ENCODE measurements around the gene MST1. TPM values are rescaled to one million over a fixed set of nuclear protein-coding genes. Genes with fewer than 3 reads are reported as not detected.

Gene MST1
- total and polyA plus RNA-seq, 2 of the 8 experiments (the other 6 are each of a cell fraction or from before 2014, with no cell fraction given) = 6.2 to 9.5 TPM

DNA sequence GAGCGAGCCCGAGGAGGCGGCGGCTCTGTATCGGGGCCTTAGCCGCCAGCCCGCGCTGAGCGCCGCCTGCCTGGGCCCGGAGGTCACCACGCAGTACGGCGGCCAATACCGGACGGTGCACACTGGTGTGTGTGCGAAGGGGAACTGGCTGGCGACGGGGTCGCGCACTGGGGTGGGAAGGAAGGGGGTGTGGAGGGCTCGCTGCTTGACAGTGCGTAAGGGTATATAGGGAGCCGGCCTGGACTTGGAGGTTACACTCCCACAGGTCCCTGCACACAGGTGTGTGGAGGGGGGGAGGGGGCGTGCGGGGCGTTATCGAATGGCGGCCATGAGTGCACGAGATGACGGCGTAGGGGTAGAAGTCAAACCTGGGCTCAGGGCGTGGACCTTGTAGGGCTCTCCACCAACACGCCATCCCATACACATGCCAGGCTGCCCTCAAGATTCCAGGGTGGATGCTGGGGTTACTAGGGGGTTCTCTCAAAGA, 14.7 kb downstream of the MST1 start (continued):
- TF ChIP-seq EGR1 (IDR thresholded peaks at IDR 0.05; ENCODE audit: borderline replicate concordance, low read depth, low read length) (no peak), POU5F1 (IDR thresholded peaks at IDR 0.05; ENCODE audit: low read depth, low read length) (no peak), ZNF274 (IDR thresholded peaks at IDR 0.05; ENCODE audit: borderline replicate concordance, extremely low read depth, low read length) (no peak), FOSL1 (IDR thresholded peaks at IDR 0.05; ENCODE audit: insufficient read depth, low read depth, low read length) (no peak), SRF (IDR thresholded peaks at IDR 0.05; ENCODE audit: low read depth, low read length) (no peak), BCL11A (IDR thresholded peaks at IDR 0.05; ENCODE audit: low read depth in 2 of 2, low read length in 2 of 2) (no peak), RAD21 (IDR thresholded peaks at IDR 0.05 in 1 of 2, conservative IDR thresholded peaks at IDR 0.05 in 1 of 2; ENCODE audit: low read depth in 2 of 2, low read length in 2 of 2) (no peak), RXRA (IDR thresholded peaks at IDR 0.05; ENCODE audit: insufficient read depth, low read depth, low read length) (no peak)
- TF ChIP-seq, protein P1, sequence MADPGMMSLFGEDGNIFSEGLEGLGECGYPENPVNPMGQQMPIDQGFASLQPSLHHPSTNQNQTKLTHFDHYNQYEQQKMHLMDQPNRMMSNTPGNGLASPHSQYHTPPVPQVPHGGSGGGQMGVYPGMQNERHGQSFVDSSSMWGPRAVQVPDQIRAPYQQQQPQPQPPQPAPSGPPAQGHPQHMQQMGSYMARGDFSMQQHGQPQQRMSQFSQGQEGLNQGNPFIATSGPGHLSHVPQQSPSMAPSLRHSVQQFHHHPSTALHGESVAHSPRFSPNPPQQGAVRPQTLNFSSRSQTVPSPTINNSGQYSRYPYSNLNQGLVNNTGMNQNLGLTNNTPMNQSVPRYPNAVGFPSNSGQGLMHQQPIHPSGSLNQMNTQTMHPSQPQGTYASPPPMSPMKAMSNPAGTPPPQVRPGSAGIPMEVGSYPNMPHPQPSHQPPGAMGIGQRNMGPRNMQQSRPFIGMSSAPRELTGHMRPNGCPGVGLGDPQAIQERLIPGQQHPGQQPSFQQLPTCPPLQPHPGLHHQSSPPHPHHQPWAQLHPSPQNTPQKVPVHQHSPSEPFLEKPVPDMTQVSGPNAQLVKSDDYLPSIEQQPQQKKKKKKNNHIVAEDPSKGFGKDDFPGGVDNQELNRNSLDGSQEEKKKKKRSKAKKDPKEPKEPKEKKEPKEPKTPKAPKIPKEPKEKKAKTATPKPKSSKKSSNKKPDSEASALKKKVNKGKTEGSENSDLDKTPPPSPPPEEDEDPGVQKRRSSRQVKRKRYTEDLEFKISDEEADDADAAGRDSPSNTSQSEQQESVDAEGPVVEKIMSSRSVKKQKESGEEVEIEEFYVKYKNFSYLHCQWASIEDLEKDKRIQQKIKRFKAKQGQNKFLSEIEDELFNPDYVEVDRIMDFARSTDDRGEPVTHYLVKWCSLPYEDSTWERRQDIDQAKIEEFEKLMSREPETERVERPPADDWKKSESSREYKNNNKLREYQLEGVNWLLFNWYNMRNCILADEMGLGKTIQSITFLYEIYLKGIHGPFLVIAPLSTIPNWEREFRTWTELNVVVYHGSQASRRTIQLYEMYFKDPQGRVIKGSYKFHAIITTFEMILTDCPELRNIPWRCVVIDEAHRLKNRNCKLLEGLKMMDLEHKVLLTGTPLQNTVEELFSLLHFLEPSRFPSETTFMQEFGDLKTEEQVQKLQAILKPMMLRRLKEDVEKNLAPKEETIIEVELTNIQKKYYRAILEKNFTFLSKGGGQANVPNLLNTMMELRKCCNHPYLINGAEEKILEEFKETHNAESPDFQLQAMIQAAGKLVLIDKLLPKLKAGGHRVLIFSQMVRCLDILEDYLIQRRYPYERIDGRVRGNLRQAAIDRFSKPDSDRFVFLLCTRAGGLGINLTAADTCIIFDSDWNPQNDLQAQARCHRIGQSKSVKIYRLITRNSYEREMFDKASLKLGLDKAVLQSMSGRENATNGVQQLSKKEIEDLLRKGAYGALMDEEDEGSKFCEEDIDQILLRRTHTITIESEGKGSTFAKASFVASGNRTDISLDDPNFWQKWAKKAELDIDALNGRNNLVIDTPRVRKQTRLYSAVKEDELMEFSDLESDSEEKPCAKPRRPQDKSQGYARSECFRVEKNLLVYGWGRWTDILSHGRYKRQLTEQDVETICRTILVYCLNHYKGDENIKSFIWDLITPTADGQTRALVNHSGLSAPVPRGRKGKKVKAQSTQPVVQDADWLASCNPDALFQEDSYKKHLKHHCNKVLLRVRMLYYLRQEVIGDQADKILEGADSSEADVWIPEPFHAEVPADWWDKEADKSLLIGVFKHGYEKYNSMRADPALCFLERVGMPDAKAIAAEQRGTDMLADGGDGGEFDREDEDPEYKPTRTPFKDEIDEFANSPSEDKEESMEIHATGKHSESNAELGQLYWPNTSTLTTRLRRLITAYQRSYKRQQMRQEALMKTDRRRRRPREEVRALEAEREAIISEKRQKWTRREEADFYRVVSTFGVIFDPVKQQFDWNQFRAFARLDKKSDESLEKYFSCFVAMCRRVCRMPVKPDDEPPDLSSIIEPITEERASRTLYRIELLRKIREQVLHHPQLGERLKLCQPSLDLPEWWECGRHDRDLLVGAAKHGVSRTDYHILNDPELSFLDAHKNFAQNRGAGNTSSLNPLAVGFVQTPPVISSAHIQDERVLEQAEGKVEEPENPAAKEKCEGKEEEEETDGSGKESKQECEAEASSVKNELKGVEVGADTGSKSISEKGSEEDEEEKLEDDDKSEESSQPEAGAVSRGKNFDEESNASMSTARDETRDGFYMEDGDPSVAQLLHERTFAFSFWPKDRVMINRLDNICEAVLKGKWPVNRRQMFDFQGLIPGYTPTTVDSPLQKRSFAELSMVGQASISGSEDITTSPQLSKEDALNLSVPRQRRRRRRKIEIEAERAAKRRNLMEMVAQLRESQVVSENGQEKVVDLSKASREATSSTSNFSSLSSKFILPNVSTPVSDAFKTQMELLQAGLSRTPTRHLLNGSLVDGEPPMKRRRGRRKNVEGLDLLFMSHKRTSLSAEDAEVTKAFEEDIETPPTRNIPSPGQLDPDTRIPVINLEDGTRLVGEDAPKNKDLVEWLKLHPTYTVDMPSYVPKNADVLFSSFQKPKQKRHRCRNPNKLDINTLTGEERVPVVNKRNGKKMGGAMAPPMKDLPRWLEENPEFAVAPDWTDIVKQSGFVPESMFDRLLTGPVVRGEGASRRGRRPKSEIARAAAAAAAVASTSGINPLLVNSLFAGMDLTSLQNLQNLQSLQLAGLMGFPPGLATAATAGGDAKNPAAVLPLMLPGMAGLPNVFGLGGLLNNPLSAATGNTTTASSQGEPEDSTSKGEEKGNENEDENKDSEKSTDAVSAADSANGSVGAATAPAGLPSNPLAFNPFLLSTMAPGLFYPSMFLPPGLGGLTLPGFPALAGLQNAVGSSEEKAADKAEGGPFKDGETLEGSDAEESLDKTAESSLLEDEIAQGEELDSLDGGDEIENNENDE (IDR thresholded peaks at IDR 0.05; ENCODE audit: insufficient replicate concordance, low read length) = no peak
- TF ChIP-seq, protein P2, sequence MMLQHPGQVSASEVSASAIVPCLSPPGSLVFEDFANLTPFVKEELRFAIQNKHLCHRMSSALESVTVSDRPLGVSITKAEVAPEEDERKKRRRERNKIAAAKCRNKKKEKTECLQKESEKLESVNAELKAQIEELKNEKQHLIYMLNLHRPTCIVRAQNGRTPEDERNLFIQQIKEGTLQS (IDR thresholded peaks at IDR 0.05; ENCODE audit: insufficient read depth, low read depth, low read length) = no peak
